GM12878 (cell line): ENCODE results near the gene MAMDC2. TPM values are rescaled to one million over a fixed set of nuclear protein-coding genes. Genes with fewer than 3 reads are reported as not detected.

Experiments used
- ATAC-seq: fragments of 200-7000 bp; cut with Tn5 transposase; 3 replicates; pipeline ENCODE4 v1.9.1; 2020; ENCODE audit warnings: mild to moderate bottlenecking, moderate library complexity
- BruUV-seq: library from RNA; stranded (reverse); fragments of 400-500 nt; replicated peaks from 2 replicates; lab custom pipeline; 2021; lab: Mats Ljungman, UMichigan
- CTCF ChIA-PET: fragments of 300-600 bp; sonication (Branson Sonifier 250); formaldehyde crosslinking; extraction: SDS; loops from one replicate; lab custom pipeline; 2021; ENCODE audit warnings: inconsistent platforms; lab: Yijun Ruan, JAX
- POLR2A ChIA-PET: fragments of 350-600 bp; formaldehyde crosslinking; extraction: SDS; loops from one replicate; lab custom pipeline; 2021; ENCODE audit warnings: inconsistent platforms; lab: Charles Lee
- RAD21 ChIA-PET: fragments of 300-600 bp; sonication (Branson Sonifier 250); formaldehyde crosslinking; loops from one replicate; lab custom pipeline; 2023; ENCODE audit warnings: antibody characterized with exemption; ENCODE audit not compliant: unreplicated experiment; lab: Charles Lee
- SMC1A ChIA-PET: fragments of 300-600 bp; sonication (Branson Sonifier 250); formaldehyde crosslinking; loops from one replicate; lab custom pipeline; 2023; ENCODE audit not compliant: unreplicated experiment, uncharacterized antibody; lab: Charles Lee
- DNase-seq: peaks from one replicate; pipeline ENCODE4 v3.0.0-alpha.2; 2011; ENCODE audit warnings: low read depth, low spot score
- FAIRE-seq: peaks from 3 replicates; lab custom pipeline; 2011; peaks lifted over from hg19 to GRCh38; lab: Jason Lieb, UNC
- H2AFZ ChIP-seq: 2 replicates; pipeline ENCODE4 v1.6.0; 2011; ENCODE audit warnings: low read depth, low read length, control low read depth; ENCODE audit not compliant: control insufficient read depth
- H3K27ac ChIP-seq: 2 replicates; pipeline ENCODE4 v1.5.1; 2011; ENCODE audit warnings: control low read depth; ENCODE audit not compliant: control insufficient read depth, insufficient read depth
- H3K27me3 ChIP-seq, 2 experiments: replicated peaks in 1 of 2; 2 replicates each; pipeline versions ENCODE4 v1.6.0 to v1.6.1; 2011; ENCODE audit warnings: low read length in 1 of 2; ENCODE audit not compliant: control insufficient read depth in 2 of 2, insufficient read depth in 2 of 2
- H3K36me3 ChIP-seq, 2 experiments: 2 replicates each; pipeline ENCODE4 v1.5.1; 2011; ENCODE audit warnings: low read length in 1 of 2; ENCODE audit not compliant: control insufficient read depth in 2 of 2, insufficient read depth in 2 of 2
- H3K4me1 ChIP-seq: 2 replicates; pipeline ENCODE4 v1.6.1; 2011; ENCODE audit warnings: mild to moderate bottlenecking, low read length, moderate library complexity, mixed read lengths; ENCODE audit not compliant: control insufficient read depth, insufficient read depth
- H3K4me2 ChIP-seq: 2 replicates; pipeline ENCODE4 v1.6.0; 2011; ENCODE audit warnings: control low read depth; ENCODE audit not compliant: control insufficient read depth, insufficient read depth
- H3K4me3 ChIP-seq: fragments of 200-600 bp; sonication (generic); 2 replicates; pipeline ENCODE4 v1.5.1; 2016
- H3K79me2 ChIP-seq: 2 replicates; pipeline ENCODE4 v1.6.0; 2011; ENCODE audit warnings: low read length; ENCODE audit not compliant: control insufficient read depth, insufficient read depth
- H3K9ac ChIP-seq: 2 replicates; pipeline ENCODE4 v1.8.0; 2011; ENCODE audit warnings: low read length, control low read depth, mixed read lengths; ENCODE audit not compliant: control insufficient read depth, insufficient read depth
- H3K9me3 ChIP-seq: replicated peaks from 3 replicates; pipeline ENCODE4 v1.5.1; 2011; ENCODE audit warnings: mild to moderate bottlenecking, low read length; ENCODE audit not compliant: control insufficient read depth, insufficient read depth
- H4K20me1 ChIP-seq: 2 replicates; pipeline ENCODE4 v1.6.0; 2011; ENCODE audit not compliant: control insufficient read depth, insufficient read depth
- KLF5 ChIP-seq: fragments of 450-650 bp; IDR thresholded peaks from 2 replicates; pipeline ENCODE4 v1.6.1; 2014; ENCODE audit warnings: mild to moderate bottlenecking; ENCODE audit not compliant: partially characterized antibody
- LARP7 ChIP-seq: fragments of 450-650 bp; IDR thresholded peaks from 2 replicates; pipeline ENCODE4 v1.6.1; 2017; ENCODE audit warnings: mild to moderate bottlenecking
- MTA2 ChIP-seq: fragments of 450-650 bp; IDR thresholded peaks from 2 replicates; pipeline ENCODE4 v1.6.1; 2016; ENCODE audit warnings: low read depth, mild to moderate bottlenecking, moderate library complexity
- MXI1 ChIP-seq: fragments of 150-350 bp; IDR thresholded peaks from 2 replicates; pipeline ENCODE4 v1.6.1; 2011; ENCODE audit warnings: low read depth, mild to moderate bottlenecking, inconsistent platforms, low read length, improper control_type of control experiment
- RAD21 ChIP-seq: IDR thresholded peaks from 2 replicates; pipeline ENCODE4 v1.6.1; 2011; ENCODE audit warnings: mild to moderate bottlenecking, low read depth, low read length, moderate library complexity; ENCODE audit not compliant: insufficient read depth
- SMC3 ChIP-seq: IDR thresholded peaks from 2 replicates; pipeline ENCODE4 v1.6.1; 2011; ENCODE audit warnings: low read length, improper control_type of control experiment, borderline replicate concordance
- YY1 ChIP-seq: IDR thresholded peaks from 2 replicates; pipeline ENCODE4 v1.6.1; 2011; ENCODE audit warnings: low read depth, mild to moderate bottlenecking, low read length
- WGBS: methylation state at CpG from one replicate; pipeline ENCODE4 v1.1.6; 2016; ENCODE audit warnings: low lambda C conversion rate; ENCODE audit not compliant: insufficient replicate concordance, insufficient coverage; ENCODE audit errors: missing lambda C conversion rate; 5-methylcytosine and 5-hydroxymethylcytosine counted together
- in situ Hi-C: fragments of 300-500 bp; cut with MboI; formaldehyde crosslinking; loops from 9 replicates; pipeline ENCODE4 v1.14.3; 2018; ENCODE audit warnings: mixed read lengths
- intact Hi-C: fragments of 100-400 bp; cut with micrococcal nuclease; formaldehyde crosslinking; loops from one replicate; pipeline ENCODE4 v1.14.2; 2022; ENCODE audit not compliant: unreplicated experiment
- polyA plus RNA-seq, 11 experiments: library from polyadenylated mRNA; depleted of rRNA in 4 of 11; unstranded in 6 of 11; stranded (reverse) in 5 of 11; fragments of >200 nt; fragmentation: Nextera tagmentation in 4 of 11; fragmentation: Illumina TruSeq in 1 of 11; extraction: Ambion mirVana in 4 of 11; extraction: Trizol in 1 of 11; gene quantifications; 1 replicate in 1 of 11; 2 replicates in 10 of 11; pipeline versions ENCODE4 v1.2.1 to v1.2.3, GENCODE V29; 2011 to 2016; ENCODE audit warnings: inconsistent platforms in 2 of 11, missing spikeins in 2 of 11, low read depth in 1 of 11
- total RNA-seq, 4 experiments: library from RNA; depleted of rRNA in 3 of 4; stranded (reverse); fragments of >200 nt in 3 of 4; fragmentation: Illumina TruSeq in 1 of 4; extraction: Trizol in 1 of 4; gene quantifications; 2 replicates each; pipeline versions ENCODE4 v1.2.1 to v1.2.3, GENCODE V29; 2013 to 2021
- TF ChIP-seq, protein P1 (sequence below), 3 experiments: IDR thresholded peaks in 2 of 3; conservative IDR thresholded peaks in 1 of 3; 2 replicates each; pipeline ENCODE4 v1.5.1; 2011; ENCODE audit warnings: low read depth in 3 of 3, low read length in 3 of 3, mild to moderate bottlenecking in 3 of 3, control low read depth in 2 of 3, moderate library complexity in 2 of 3, inconsistent platforms in 1 of 3, mixed read lengths in 1 of 3; ENCODE audit not compliant: control insufficient read depth in 2 of 3, insufficient read depth in 1 of 3; ENCODE audit errors: extremely low read depth in 1 of 3

MAMDC2 gene
- total and polyA plus RNA-seq, 10 of the 15 experiments (the other 5 are each of a cell fraction or from before 2014, with no cell fraction given): 0.01 to 0.09 TPM; not detected in 8

- BruUV-seq: no TSS peak
- DNase-seq (no peak), FAIRE-seq (no peak), ATAC-seq (peak; percentile 91)
- SMC1A ChIA-PET: interaction anchor here (0.9 to 5.6 kb wide), 9 partner anchors 11 to 689 kb away, joined by 3 to 61 read pairs (median 3); no protein-coding TSS in a partner anchor
- H3K27ac ChIP-seq: no peak overlapping the region
- RAD21 ChIA-PET: interaction anchor here (0.5 to 4.1 kb wide), 5 partner anchors 65 to 689 kb away, joined by 3 to 43 read pairs (median 10); no protein-coding TSS in a partner anchor
- intact Hi-C loops: loop anchor here (1.0 to 5.0 kb wide), 3 partner anchors 139 to 689 kb away; no protein-coding TSS in a partner anchor
- in situ Hi-C loops: loop anchor here (5.0 kb wide), 1 partner anchor 139 kb away; no protein-coding TSS in a partner anchor
- WGBS: 0% methylated on average over 4 of the region's 4 CpGs
- H3K4me3 ChIP-seq: no peak overlapping the region
- H3K9ac ChIP-seq: no peak overlapping the region
- no peaks in the 10 kb centered on the region for H3K36me3 ChIP-seq
- H3K4me2 ChIP-seq: no peak overlapping the region
- POLR2A ChIA-PET: no interaction called here
- TF ChIP-seq, protein P1, sequence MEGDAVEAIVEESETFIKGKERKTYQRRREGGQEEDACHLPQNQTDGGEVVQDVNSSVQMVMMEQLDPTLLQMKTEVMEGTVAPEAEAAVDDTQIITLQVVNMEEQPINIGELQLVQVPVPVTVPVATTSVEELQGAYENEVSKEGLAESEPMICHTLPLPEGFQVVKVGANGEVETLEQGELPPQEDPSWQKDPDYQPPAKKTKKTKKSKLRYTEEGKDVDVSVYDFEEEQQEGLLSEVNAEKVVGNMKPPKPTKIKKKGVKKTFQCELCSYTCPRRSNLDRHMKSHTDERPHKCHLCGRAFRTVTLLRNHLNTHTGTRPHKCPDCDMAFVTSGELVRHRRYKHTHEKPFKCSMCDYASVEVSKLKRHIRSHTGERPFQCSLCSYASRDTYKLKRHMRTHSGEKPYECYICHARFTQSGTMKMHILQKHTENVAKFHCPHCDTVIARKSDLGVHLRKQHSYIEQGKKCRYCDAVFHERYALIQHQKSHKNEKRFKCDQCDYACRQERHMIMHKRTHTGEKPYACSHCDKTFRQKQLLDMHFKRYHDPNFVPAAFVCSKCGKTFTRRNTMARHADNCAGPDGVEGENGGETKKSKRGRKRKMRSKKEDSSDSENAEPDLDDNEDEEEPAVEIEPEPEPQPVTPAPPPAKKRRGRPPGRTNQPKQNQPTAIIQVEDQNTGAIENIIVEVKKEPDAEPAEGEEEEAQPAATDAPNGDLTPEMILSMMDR (IDR thresholded peaks at IDR 0.05 in 2 of 3, conservative IDR thresholded peaks at IDR 0.05 in 1 of 3; ENCODE audit: control insufficient read depth in 2 of 3, extremely low read depth in 1 of 3, insufficient read depth in 1 of 3, low read depth in 3 of 3, low read length in 3 of 3): peak; percentile 77 to 92 (median 85)
- TF ChIP-seq YY1: 0 out of 2 replicates have a peak, but pooled peaks have one; percentile 21
- peak; percentile 57 for TF ChIP-seq RAD21
- peak; percentile 69 for TF ChIP-seq SMC3
- TF ChIP-seq MTA2: no peak
- TF ChIP-seq KLF5: no peak
- no peak for TF ChIP-seq LARP7
- no peak for TF ChIP-seq MXI1
- H3K4me1 ChIP-seq: no peaks in the 10 kb centered on the region
- CTCF ChIA-PET: interaction anchor here (0.6 to 7.8 kb wide), 38 partner anchors 8 to 1396 kb away, joined by 3 to 182 read pairs (median 4); no protein-coding TSS in a partner anchor
- no peak overlapping the region for H2AFZ ChIP-seq
- no peaks in the 10 kb centered on the region for H3K79me2 ChIP-seq
- no peaks in the 10 kb centered on the region for H4K20me1 ChIP-seq
- H3K9me3 ChIP-seq: no peaks in the 10 kb centered on the region
- H3K27me3 ChIP-seq: no peaks in the 10 kb centered on the region; a peak in 1 of 4 replicates
These were observed 67.5 kb downstream of the MAMDC2 start for GRCh38 chr9:70111042-70111602.
